Heart left ventricle (tissue), 13 donors: Measurements from ENCODE around the gene LAMA2.

Experiments
- POLR2A ChIP-seq, 2 donors: fragments of 450-650 bp; IDR thresholded peaks; one replicate each; pipeline ENCODE4 v1.6.1; 2017; ENCODE audit warnings: antibody characterized with exemption in 2 of 2, mild to moderate bottlenecking in 2 of 2, moderate library complexity in 2 of 2
- TF ChIP-seq, protein P1 (sequence below), 12 donors: fragments of 200-600 bp; sonication (generic) in 4 of 12; IDR thresholded peaks; one replicate each; pipeline versions ENCODE4 v1.5.0 to v1.8.0; 2018 to 2022; ENCODE audit warnings: antibody characterized with exemption in 12 of 12, mild to moderate bottlenecking in 5 of 12
- donor health status: ischemic (EF 13 %, LVEDD 7.1; RV severe dilation, severe dysfunction).
- donor health status: DM: no; HTN: yes; CAD: no.
- donor health status: DM: no; HTN: no; CAD: no.
- donor health status: ischemic (EF 25% LVEDD 6.9; RV normal size, moderate dysfunction).
- donor health status: ischemic (EF 25% LVEDD 5.7; RV mildly dilated, moderate dysfunction).
- donor health status: ischemic (EF 35%, LVEDD 5.7; RV mildly dilated, moderate dysfunction).
- donor health status: nonischemic (EF 11% LVEDD 7.7; RV severe dilation, severe dysfunction).
- donor health status: DM: yes; HTN: yes; CAD: no.
- donor health status: PGD.
- donor health status: ischemic (EF 29% LVEDD 5.4; RV normal size, mild dysfunction).
- donor health status: nonischemic (EF 23%, LVEDD 6.1; RV moderate dilation, normal function).

DNA sequence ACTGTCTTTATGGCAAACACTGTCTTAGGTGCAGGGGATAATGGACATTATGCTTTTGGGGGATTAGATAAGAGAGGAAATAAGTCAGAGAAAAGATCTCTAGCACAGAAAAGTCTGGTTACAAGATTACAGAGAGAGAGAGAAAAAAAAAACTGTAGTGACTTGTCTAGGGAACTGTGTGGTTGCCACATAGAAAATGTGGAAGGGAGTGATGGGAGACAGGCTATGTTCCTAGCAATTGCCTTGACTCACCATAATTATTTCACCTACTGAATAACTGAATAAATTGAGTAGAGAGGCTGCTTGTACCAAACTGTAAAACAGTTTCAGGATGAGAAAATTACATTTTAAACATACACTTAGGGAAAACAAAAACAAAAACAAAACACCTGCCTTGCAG lies 229.7 kb downstream of the LAMA2 start:
- TF ChIP-seq POLR2A (IDR thresholded peaks at IDR 0.05): no peak
- TF ChIP-seq, protein P1, sequence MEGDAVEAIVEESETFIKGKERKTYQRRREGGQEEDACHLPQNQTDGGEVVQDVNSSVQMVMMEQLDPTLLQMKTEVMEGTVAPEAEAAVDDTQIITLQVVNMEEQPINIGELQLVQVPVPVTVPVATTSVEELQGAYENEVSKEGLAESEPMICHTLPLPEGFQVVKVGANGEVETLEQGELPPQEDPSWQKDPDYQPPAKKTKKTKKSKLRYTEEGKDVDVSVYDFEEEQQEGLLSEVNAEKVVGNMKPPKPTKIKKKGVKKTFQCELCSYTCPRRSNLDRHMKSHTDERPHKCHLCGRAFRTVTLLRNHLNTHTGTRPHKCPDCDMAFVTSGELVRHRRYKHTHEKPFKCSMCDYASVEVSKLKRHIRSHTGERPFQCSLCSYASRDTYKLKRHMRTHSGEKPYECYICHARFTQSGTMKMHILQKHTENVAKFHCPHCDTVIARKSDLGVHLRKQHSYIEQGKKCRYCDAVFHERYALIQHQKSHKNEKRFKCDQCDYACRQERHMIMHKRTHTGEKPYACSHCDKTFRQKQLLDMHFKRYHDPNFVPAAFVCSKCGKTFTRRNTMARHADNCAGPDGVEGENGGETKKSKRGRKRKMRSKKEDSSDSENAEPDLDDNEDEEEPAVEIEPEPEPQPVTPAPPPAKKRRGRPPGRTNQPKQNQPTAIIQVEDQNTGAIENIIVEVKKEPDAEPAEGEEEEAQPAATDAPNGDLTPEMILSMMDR (IDR thresholded peaks at IDR 0.05): no peak
